ENCODE data around the gene CD151. TPM values are rescaled to one million over a fixed set of nuclear protein-coding genes. Genes with fewer than 3 reads are reported as not detected.
A peak's percentile ranks its signal among the peaks of the same experiment; 100 is the strongest.

CD151 gene
- total RNA-seq, 4 donors from 2014 or later, result 87.6 to 118 (median 94.0) TPM

GRCh38 chr11:839875-840617 lies 7.3 kb downstream of the CD151 start:
- intact Hi-C loops (cut with DNase I), result no loop called here
- H3K27me3 ChIP-seq, result peaks cover 0 to 4% (median 0%) of the 10 kb centered on the region in 4 donors
- no peak for DNase-seq
- H3K4me1 ChIP-seq, result peaks cover 44 to 90% (median 46%) of the 10 kb centered on the region in 3 donors
- peaks cover 19 to 51% (median 24%) of the 10 kb centered on the region in 3 donors for H3K36me3 ChIP-seq
- H3K27ac ChIP-seq, result no peak overlapping the region
- H3K9me3 ChIP-seq, result no peaks in the 10 kb centered on the region
- 72 to 80% methylated on average over 1 to 4 of the region's 25 CpGs for WGBS, 2 donors
- H3K4me3 ChIP-seq, result peak overlapping the region in 1 of 4 donors; percentile 89
- TF ChIP-seq CTCF (IDR thresholded peaks at IDR 0.05) (no peak), POLR2A (IDR thresholded peaks at IDR 0.05) (no peak)

GRCh38 chr11:841981-842369 lies 9.2 kb downstream of the CD151 start:
- DNase-seq, result no peak
- peaks cover 43 to 92% (median 59%) of the 10 kb centered on the region in 3 donors for H3K4me1 ChIP-seq
- 0% methylated on average over 2 of the region's 27 CpGs; no CpG with 5 or more reads in 1 of the 2 donors for WGBS, 2 donors
- H3K4me3 ChIP-seq, result peak overlapping the region; percentile 67 to 97 (median 87)
- intact Hi-C loops (cut with DNase I), result no loop called here
- peaks cover 0 to 4% (median 0%) of the 10 kb centered on the region in 4 donors for H3K27me3 ChIP-seq
- TF ChIP-seq POLR2A (IDR thresholded peaks at IDR 0.05) (no peak), CTCF (IDR thresholded peaks at IDR 0.05) (no peak)
- H3K36me3 ChIP-seq, result peaks cover 19 to 38% (median 23%) of the 10 kb centered on the region in 3 donors
- H3K27ac ChIP-seq, result peak overlapping the region; percentile 88 to 98 (median 94)
- no peaks in the 10 kb centered on the region for H3K9me3 ChIP-seq

- TF ChIP-seq POLR2A (IDR thresholded peaks at IDR 0.05) (peak in 2 of 4 donors; percentile 81 to 90), CTCF (IDR thresholded peaks at IDR 0.05) (peak in 1 of 6 experiments; percentile 53)
- intact Hi-C loops (cut with DNase I), result no loop called here
- Histone ChIP-seq H3K27me3 (peaks cover 0 to 6% (median 0%) of the 10 kb centered on the region in 4 donors), H3K36me3 (peaks cover 19 to 33% (median 19%) of the 10 kb centered on the region in 3 donors), H3K9me3 (no peaks in the 10 kb centered on the region), H3K4me3 (peak within 1 kb of the TSS; percentile 67 to 97 (median 87)), H3K4me1 (peaks cover 43 to 92% (median 63%) of the 10 kb centered on the region in 3 donors), H3K27ac (peak within 1 kb of the TSS; percentile 88 to 98 (median 94))
- no CpG with 5 or more reads among the region's 87 CpGs for WGBS, 2 donors
- DNase-seq, result peak; percentile 49
Observed at GRCh38 chr11:842370-843002, 9.7 kb downstream of the CD151 start, which contains the start of the genes POLR2L and TSPAN4. TSS of gene POLR2L (minus strand) at chr11:842529. CDS start at chr11:842508, 21 bp downstream. TSS of gene TSPAN4 (plus strand) at chr11:842852. CDS start at chr11:850305, 7,453 bp downstream.

- no peak for DNase-seq
- H3K27ac ChIP-seq, result peak overlapping the region; percentile 88 to 98 (median 94)
- H3K4me1 ChIP-seq, result peaks cover 45 to 92% (median 67%) of the 10 kb centered on the region in 3 donors
- intact Hi-C loops (cut with DNase I), result no loop called here
- H3K27me3 ChIP-seq, result peaks cover 0 to 13% (median 0%) of the 10 kb centered on the region in 4 donors
- H3K36me3 ChIP-seq, result peaks cover 13 to 25% (median 18%) of the 10 kb centered on the region in 3 donors
- H3K4me3 ChIP-seq, result peak overlapping the region; percentile 67 to 97 (median 87)
- WGBS, 2 donors, result 0% methylated on average over 6 of the region's 53 CpGs; no CpG with 5 or more reads in 1 of the 2 donors
- no peaks in the 10 kb centered on the region for H3K9me3 ChIP-seq
- TF ChIP-seq POLR2A (IDR thresholded peaks at IDR 0.05), result no peak
- no peak for TF ChIP-seq CTCF (IDR thresholded peaks at IDR 0.05)
Observed at GRCh38 chr11:843086-843734, 10.5 kb downstream of the CD151 start.

Data from esophagus squamous epithelium (tissue), 5 donors.